DOHH2 (cell line): ENCODE measurements around the gene COL4A2.

Experiments
- CTCF ChIP-seq: fragments of 200-600 bp; sonication (generic); IDR thresholded peaks from one replicate; pipeline ENCODE4 v1.5.1; 2014; ENCODE audit warnings: antibody characterized with exemption, mild to moderate bottlenecking, low read depth, low read length; ENCODE audit not compliant: poor library complexity, severe bottlenecking
- EZH2phosphoT487 ChIP-seq: fragments of 200-600 bp; sonication (generic); IDR thresholded peaks from 2 replicates; pipeline ENCODE4 v1.6.1; 2017; ENCODE audit warnings: borderline replicate concordance, mild to moderate bottlenecking, antibody characterized with exemption, low read length, moderate library complexity, mixed read lengths

GRCh38 chr13:110391273-110391672 is 84.2 kb downstream of the COL4A2 start:
- no peak for TF ChIP-seq CTCF
- TF ChIP-seq EZH2phosphoT487 = no peak
